MM.1S (cell line): ENCODE data around the gene MED15.

Source experiments
- CTCF ChIP-seq: fragments of 300-600 bp; sonication (generic); IDR thresholded peaks from 2 replicates; pipeline ENCODE4 v1.5.1; 2016; ENCODE audit warnings: antibody characterized with exemption, low read length, mixed read lengths
- EZH2 ChIP-seq: fragments of 300-600 bp; sonication (generic); optimal IDR thresholded peaks from 2 replicates; pipeline ENCODE3; 2017; ENCODE audit warnings: low read depth, mild to moderate bottlenecking, antibody characterized with exemption, low read length, mixed read lengths

GRCh38 chr22:20562607-20563465 is 55.4 kb downstream of the MED15 start:
- TF ChIP-seq CTCF: no peak
- no peak for TF ChIP-seq EZH2
